ENCODE measurements around the gene SLC66A3.
A peak's percentile ranks its signal among the peaks of the same experiment; 100 is the strongest.

The SLC66A3 gene

GRCh38 chr2:11159574-11160170 is 4.4 kb downstream of the SLC66A3 start:
- Histone ChIP-seq H3K9ac (ENCODE audit: low read length) (no peak overlapping the region), H3K27me3 (ENCODE audit: control insufficient read depth in 1 of 2, insufficient read depth in 1 of 2, low read length in 2 of 2) (no peaks in the 10 kb centered on the region), H3K4me3 (ENCODE audit: insufficient read depth in 1 of 2, low read depth in 1 of 2, low read length in 2 of 2) (no peak overlapping the region), H2AK5ac (ENCODE audit: low read length, severe bottlenecking) (no peak overlapping the region), H3K4me2 (ENCODE audit: low read length, poor library complexity, severe bottlenecking) (no peak overlapping the region), H3K18ac (ENCODE audit: low read depth in 1 of 2, low read length in 2 of 2) (no peak overlapping the region), H3K4ac (ENCODE audit: low read depth in 1 of 2, low read length in 2 of 2) (no peak overlapping the region), H2BK15ac (ENCODE audit: low read depth, poor library complexity, severe bottlenecking) (no peak overlapping the region), H2BK120ac (ENCODE audit: low read depth, low read length) (no peak overlapping the region), H4K8ac (ENCODE audit: low read length) (no peak overlapping the region), H3K14ac (ENCODE audit: low read length in 2 of 2) (no peak overlapping the region), H2BK5ac (ENCODE audit: low read depth, low read length, poor library complexity, severe bottlenecking) (no peak overlapping the region), H3K23ac (ENCODE audit: low read length in 2 of 2) (no peak overlapping the region), H3K27ac (ENCODE audit: low read length, poor library complexity, severe bottlenecking) (no peak overlapping the region), H3K36me3 (ENCODE audit: control insufficient read depth in 1 of 2, insufficient read depth in 2 of 2, low read depth in 1 of 2, low read length in 2 of 2) (peaks cover 2 to 15% of the 10 kb centered on the region in 2 experiments), H2AFZ (ENCODE audit: low read depth, low read length) (no peak overlapping the region), H3K4me1 (ENCODE audit: control insufficient read depth, insufficient read depth, low read depth, low read length) (peaks cover 21% of the 10 kb centered on the region), H3K79me1 (replicated peaks; ENCODE audit: low read length, poor library complexity, severe bottlenecking) (peaks cover 9% of the 10 kb centered on the region), H4K91ac (ENCODE audit: low read length) (no peak overlapping the region), H2BK12ac (ENCODE audit: low read length in 2 of 2) (no peak overlapping the region), H3K9me3 (ENCODE audit: control insufficient read depth, low read length) (no peaks in the 10 kb centered on the region)
- no peak for DNase-seq
- WGBS: 98% methylated on average over 14 of the region's 14 CpGs

GRCh38 chr2:11160256-11160655 is 5.0 kb downstream of the SLC66A3 start:
- no peak overlapping the region for H2AK5ac ChIP-seq (ENCODE audit: low read length, severe bottlenecking)
- no peak overlapping the region for H2BK5ac ChIP-seq (ENCODE audit: low read depth, low read length, poor library complexity, severe bottlenecking)
- H3K23ac ChIP-seq (ENCODE audit: low read length in 2 of 2): no peak overlapping the region
- no peak overlapping the region for H2BK120ac ChIP-seq (ENCODE audit: low read depth, low read length)
- no peak overlapping the region for H2BK12ac ChIP-seq (ENCODE audit: low read length in 2 of 2)
- no peak overlapping the region for H3K27ac ChIP-seq (ENCODE audit: low read length, poor library complexity, severe bottlenecking)
- no peaks in the 10 kb centered on the region for H3K27me3 ChIP-seq (ENCODE audit: control insufficient read depth in 1 of 2, insufficient read depth in 1 of 2, low read length in 2 of 2)
- H3K4ac ChIP-seq (ENCODE audit: low read depth in 1 of 2, low read length in 2 of 2): no peak overlapping the region
- H3K4me3 ChIP-seq (ENCODE audit: insufficient read depth in 1 of 2, low read depth in 1 of 2, low read length in 2 of 2): no peak overlapping the region
- H4K91ac ChIP-seq (ENCODE audit: low read length): no peak overlapping the region
- H3K18ac ChIP-seq (ENCODE audit: low read depth in 1 of 2, low read length in 2 of 2): no peak overlapping the region
- peaks cover 2 to 15% of the 10 kb centered on the region in 2 experiments for H3K36me3 ChIP-seq (ENCODE audit: control insufficient read depth in 1 of 2, insufficient read depth in 2 of 2, low read depth in 1 of 2, low read length in 2 of 2)
- H3K4me2 ChIP-seq (ENCODE audit: low read length, poor library complexity, severe bottlenecking): no peak overlapping the region
- H2AFZ ChIP-seq (ENCODE audit: low read depth, low read length): no peak overlapping the region
- peaks cover 9% of the 10 kb centered on the region for H3K79me1 ChIP-seq (replicated peaks; ENCODE audit: low read length, poor library complexity, severe bottlenecking)
- H3K9me3 ChIP-seq (ENCODE audit: control insufficient read depth, low read length): no peaks in the 10 kb centered on the region
- H3K14ac ChIP-seq (ENCODE audit: low read length in 2 of 2): no peak overlapping the region
- no peak overlapping the region for H3K9ac ChIP-seq (ENCODE audit: low read length)
- no peak overlapping the region for H2BK15ac ChIP-seq (ENCODE audit: low read depth, poor library complexity, severe bottlenecking)
- WGBS: 92% methylated on average over 13 of the region's 13 CpGs
- H3K4me1 ChIP-seq (ENCODE audit: control insufficient read depth, insufficient read depth, low read depth, low read length): peaks cover 21% of the 10 kb centered on the region
- no peak overlapping the region for H4K8ac ChIP-seq (ENCODE audit: low read length)
- no peak for DNase-seq

- Histone ChIP-seq H3K27ac (ENCODE audit: low read length, poor library complexity, severe bottlenecking) (no peak overlapping the region), H3K4me2 (ENCODE audit: low read length, poor library complexity, severe bottlenecking) (no peak overlapping the region), H2BK12ac (ENCODE audit: low read length in 2 of 2) (no peak overlapping the region), H3K18ac (ENCODE audit: low read depth in 1 of 2, low read length in 2 of 2) (no peak overlapping the region), H2AK5ac (ENCODE audit: low read length, severe bottlenecking) (no peak overlapping the region), H2BK120ac (ENCODE audit: low read depth, low read length) (no peak overlapping the region), H2BK15ac (ENCODE audit: low read depth, poor library complexity, severe bottlenecking) (no peak overlapping the region), H3K23ac (ENCODE audit: low read length in 2 of 2) (no peak overlapping the region), H3K9ac (ENCODE audit: low read length) (peak overlapping the region; percentile 41), H3K4me1 (ENCODE audit: control insufficient read depth, insufficient read depth, low read depth, low read length) (peaks cover 18% of the 10 kb centered on the region), H3K79me1 (replicated peaks; ENCODE audit: low read length, poor library complexity, severe bottlenecking) (peaks cover 9% of the 10 kb centered on the region), H3K9me3 (ENCODE audit: control insufficient read depth, low read length) (no peaks in the 10 kb centered on the region), H2BK5ac (ENCODE audit: low read depth, low read length, poor library complexity, severe bottlenecking) (no peak overlapping the region), H3K4ac (ENCODE audit: low read depth in 1 of 2, low read length in 2 of 2) (no peak overlapping the region), H3K36me3 (ENCODE audit: control insufficient read depth in 1 of 2, insufficient read depth in 2 of 2, low read depth in 1 of 2, low read length in 2 of 2) (peaks cover 2 to 15% of the 10 kb centered on the region in 2 experiments), H4K91ac (ENCODE audit: low read length) (no peak overlapping the region), H4K8ac (ENCODE audit: low read length) (no peak overlapping the region), H3K14ac (ENCODE audit: low read length in 2 of 2) (no peak overlapping the region), H3K4me3 (ENCODE audit: insufficient read depth in 1 of 2, low read depth in 1 of 2, low read length in 2 of 2) (no peak overlapping the region), H2AFZ (ENCODE audit: low read depth, low read length) (no peak overlapping the region), H3K27me3 (ENCODE audit: control insufficient read depth in 1 of 2, insufficient read depth in 1 of 2, low read length in 2 of 2) (no peaks in the 10 kb centered on the region)
- 95% methylated on average over 15 of the region's 15 CpGs for WGBS
- no peak for DNase-seq
Measured at GRCh38 chr2:11160731-11161455, 5.6 kb downstream of the SLC66A3 start.

- no peaks in the 10 kb centered on the region for H3K27me3 ChIP-seq (ENCODE audit: control insufficient read depth in 1 of 2, insufficient read depth in 1 of 2, low read length in 2 of 2)
- no peak overlapping the region for H2BK5ac ChIP-seq (ENCODE audit: low read depth, low read length, poor library complexity, severe bottlenecking)
- H4K8ac ChIP-seq (ENCODE audit: low read length): no peak overlapping the region
- H2BK120ac ChIP-seq (ENCODE audit: low read depth, low read length): no peak overlapping the region
- peaks cover 2 to 15% of the 10 kb centered on the region in 2 experiments for H3K36me3 ChIP-seq (ENCODE audit: control insufficient read depth in 1 of 2, insufficient read depth in 2 of 2, low read depth in 1 of 2, low read length in 2 of 2)
- H3K4me2 ChIP-seq (ENCODE audit: low read length, poor library complexity, severe bottlenecking): no peak overlapping the region
- 98% methylated on average over 4 of the region's 4 CpGs for WGBS
- no peak overlapping the region for H3K23ac ChIP-seq (ENCODE audit: low read length in 2 of 2)
- no peak overlapping the region for H3K18ac ChIP-seq (ENCODE audit: low read depth in 1 of 2, low read length in 2 of 2)
- no peak overlapping the region for H2AK5ac ChIP-seq (ENCODE audit: low read length, severe bottlenecking)
- H4K91ac ChIP-seq (ENCODE audit: low read length): no peak overlapping the region
- DNase-seq: no peak
- H3K27ac ChIP-seq (ENCODE audit: low read length, poor library complexity, severe bottlenecking): no peak overlapping the region
- H2BK12ac ChIP-seq (ENCODE audit: low read length in 2 of 2): no peak overlapping the region
- no peak overlapping the region for H2AFZ ChIP-seq (ENCODE audit: low read depth, low read length)
- peaks cover 5% of the 10 kb centered on the region for H3K79me1 ChIP-seq (replicated peaks; ENCODE audit: low read length, poor library complexity, severe bottlenecking)
- no peak overlapping the region for H2BK15ac ChIP-seq (ENCODE audit: low read depth, poor library complexity, severe bottlenecking)
- H3K9me3 ChIP-seq (ENCODE audit: control insufficient read depth, low read length): no peaks in the 10 kb centered on the region
- H3K4me3 ChIP-seq (ENCODE audit: insufficient read depth in 1 of 2, low read depth in 1 of 2, low read length in 2 of 2): no peak overlapping the region
- H3K4ac ChIP-seq (ENCODE audit: low read depth in 1 of 2, low read length in 2 of 2): no peak overlapping the region
- H3K4me1 ChIP-seq (ENCODE audit: control insufficient read depth, insufficient read depth, low read depth, low read length): peaks cover 12% of the 10 kb centered on the region
- no peak overlapping the region for H3K9ac ChIP-seq (ENCODE audit: low read length)
- H3K14ac ChIP-seq (ENCODE audit: low read length in 2 of 2): no peak overlapping the region
Measured at GRCh38 chr2:11161747-11162146, 6.5 kb downstream of the SLC66A3 start.

All from mesenchymal stem cell (in vitro differentiated cells and primary cell).